ENCODE measurements around the gene ANKS1B. TPM values are rescaled to one million over a fixed set of nuclear protein-coding genes. Genes with fewer than 3 reads are reported as not detected.

The ANKS1B gene
- total and polyA plus RNA-seq, 4 donors: 0.03 to 3.4 (median 0.53) TPM

DNA sequence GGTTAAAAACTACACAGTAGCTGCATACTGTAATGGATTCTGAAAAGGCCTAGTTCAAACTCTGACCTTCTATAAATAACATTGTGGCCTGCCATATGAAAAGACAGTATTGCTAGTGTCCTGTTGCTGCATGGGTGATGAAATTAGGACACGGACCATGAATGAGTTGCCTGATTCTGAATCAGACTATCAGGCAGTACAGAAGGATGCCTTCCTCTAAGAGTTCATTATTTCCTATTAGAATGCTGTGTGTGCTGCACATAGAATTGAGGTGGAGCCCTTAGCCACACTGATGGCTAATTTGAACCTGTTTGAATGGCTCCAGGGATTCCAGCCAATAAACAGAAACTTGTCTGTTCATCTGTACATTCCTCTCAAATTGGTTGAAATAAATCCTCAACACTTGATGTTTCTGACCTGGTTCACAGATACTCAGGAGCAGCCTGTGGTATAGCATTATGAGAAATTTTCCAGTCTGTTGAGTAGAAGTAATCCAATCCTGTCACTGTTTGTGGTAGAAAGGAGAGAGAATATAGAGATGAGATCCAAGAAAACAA is 856.4 kb downstream of the ANKS1B start (continued):
- TF ChIP-seq, protein P1, sequence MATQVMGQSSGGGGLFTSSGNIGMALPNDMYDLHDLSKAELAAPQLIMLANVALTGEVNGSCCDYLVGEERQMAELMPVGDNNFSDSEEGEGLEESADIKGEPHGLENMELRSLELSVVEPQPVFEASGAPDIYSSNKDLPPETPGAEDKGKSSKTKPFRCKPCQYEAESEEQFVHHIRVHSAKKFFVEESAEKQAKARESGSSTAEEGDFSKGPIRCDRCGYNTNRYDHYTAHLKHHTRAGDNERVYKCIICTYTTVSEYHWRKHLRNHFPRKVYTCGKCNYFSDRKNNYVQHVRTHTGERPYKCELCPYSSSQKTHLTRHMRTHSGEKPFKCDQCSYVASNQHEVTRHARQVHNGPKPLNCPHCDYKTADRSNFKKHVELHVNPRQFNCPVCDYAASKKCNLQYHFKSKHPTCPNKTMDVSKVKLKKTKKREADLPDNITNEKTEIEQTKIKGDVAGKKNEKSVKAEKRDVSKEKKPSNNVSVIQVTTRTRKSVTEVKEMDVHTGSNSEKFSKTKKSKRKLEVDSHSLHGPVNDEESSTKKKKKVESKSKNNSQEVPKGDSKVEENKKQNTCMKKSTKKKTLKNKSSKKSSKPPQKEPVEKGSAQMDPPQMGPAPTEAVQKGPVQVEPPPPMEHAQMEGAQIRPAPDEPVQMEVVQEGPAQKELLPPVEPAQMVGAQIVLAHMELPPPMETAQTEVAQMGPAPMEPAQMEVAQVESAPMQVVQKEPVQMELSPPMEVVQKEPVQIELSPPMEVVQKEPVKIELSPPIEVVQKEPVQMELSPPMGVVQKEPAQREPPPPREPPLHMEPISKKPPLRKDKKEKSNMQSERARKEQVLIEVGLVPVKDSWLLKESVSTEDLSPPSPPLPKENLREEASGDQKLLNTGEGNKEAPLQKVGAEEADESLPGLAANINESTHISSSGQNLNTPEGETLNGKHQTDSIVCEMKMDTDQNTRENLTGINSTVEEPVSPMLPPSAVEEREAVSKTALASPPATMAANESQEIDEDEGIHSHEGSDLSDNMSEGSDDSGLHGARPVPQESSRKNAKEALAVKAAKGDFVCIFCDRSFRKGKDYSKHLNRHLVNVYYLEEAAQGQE (IDR thresholded peaks at IDR 0.05): no peak
- TF ChIP-seq HNF4G (IDR thresholded peaks at IDR 0.05) (no peak), HNF4A (conservative IDR thresholded peaks at IDR 0.05) (no peak), EGR1 (IDR thresholded peaks at IDR 0.05; ENCODE audit: low read depth in 2 of 2) (no peak), JUND (IDR thresholded peaks at IDR 0.05) (no peak), FOXA2 (IDR thresholded peaks at IDR 0.05) (no peak)

DNA sequence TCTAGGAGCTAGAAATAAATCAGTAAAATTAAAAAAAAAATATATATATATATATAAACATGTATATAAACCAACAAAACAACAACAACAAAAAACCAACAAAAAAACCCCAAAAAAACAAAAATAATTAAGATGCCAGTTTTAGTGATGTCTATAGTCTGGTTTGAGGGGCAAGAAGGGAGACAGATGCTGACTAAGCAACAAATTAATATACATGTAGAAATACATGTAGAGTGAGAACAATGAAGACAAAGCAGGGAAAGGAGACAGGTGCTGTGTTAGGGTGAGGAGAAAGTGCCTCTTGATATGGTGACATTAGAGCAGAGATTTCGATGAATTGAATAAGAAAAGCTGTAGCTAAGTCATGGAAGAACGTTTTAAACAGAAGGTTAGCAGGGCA is 861.8 kb downstream of the ANKS1B start:
- no peak for DNase-seq (ENCODE audit: low spot score)
- TF ChIP-seq YY1 (IDR thresholded peaks at IDR 0.05) (no peak), TAF1 (conservative IDR thresholded peaks at IDR 0.05) (no peak), NR2F2 (IDR thresholded peaks at IDR 0.05) (no peak), EGR1 (IDR thresholded peaks at IDR 0.05; ENCODE audit: low read depth in 2 of 2) (no peak), FOXA2 (IDR thresholded peaks at IDR 0.05) (no peak), RAD21 (IDR thresholded peaks at IDR 0.05) (no peak), FOXA1 (IDR thresholded peaks at IDR 0.05) (no peak), RXRA (IDR thresholded peaks at IDR 0.05) (no peak), HNF4G (IDR thresholded peaks at IDR 0.05) (no peak), JUND (IDR thresholded peaks at IDR 0.05) (no peak), HNF4A (conservative IDR thresholded peaks at IDR 0.05) (no peak), SP1 (IDR thresholded peaks at IDR 0.05) (no peak), GABPA (IDR thresholded peaks at IDR 0.05 in 1 of 2, conservative IDR thresholded peaks at IDR 0.05 in 1 of 2) (no peak)
- TF ChIP-seq, protein P2, sequence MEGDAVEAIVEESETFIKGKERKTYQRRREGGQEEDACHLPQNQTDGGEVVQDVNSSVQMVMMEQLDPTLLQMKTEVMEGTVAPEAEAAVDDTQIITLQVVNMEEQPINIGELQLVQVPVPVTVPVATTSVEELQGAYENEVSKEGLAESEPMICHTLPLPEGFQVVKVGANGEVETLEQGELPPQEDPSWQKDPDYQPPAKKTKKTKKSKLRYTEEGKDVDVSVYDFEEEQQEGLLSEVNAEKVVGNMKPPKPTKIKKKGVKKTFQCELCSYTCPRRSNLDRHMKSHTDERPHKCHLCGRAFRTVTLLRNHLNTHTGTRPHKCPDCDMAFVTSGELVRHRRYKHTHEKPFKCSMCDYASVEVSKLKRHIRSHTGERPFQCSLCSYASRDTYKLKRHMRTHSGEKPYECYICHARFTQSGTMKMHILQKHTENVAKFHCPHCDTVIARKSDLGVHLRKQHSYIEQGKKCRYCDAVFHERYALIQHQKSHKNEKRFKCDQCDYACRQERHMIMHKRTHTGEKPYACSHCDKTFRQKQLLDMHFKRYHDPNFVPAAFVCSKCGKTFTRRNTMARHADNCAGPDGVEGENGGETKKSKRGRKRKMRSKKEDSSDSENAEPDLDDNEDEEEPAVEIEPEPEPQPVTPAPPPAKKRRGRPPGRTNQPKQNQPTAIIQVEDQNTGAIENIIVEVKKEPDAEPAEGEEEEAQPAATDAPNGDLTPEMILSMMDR (IDR thresholded peaks at IDR 0.05; ENCODE audit: low read depth, low read length, missing input control): no peak
- TF ChIP-seq, protein P3, sequence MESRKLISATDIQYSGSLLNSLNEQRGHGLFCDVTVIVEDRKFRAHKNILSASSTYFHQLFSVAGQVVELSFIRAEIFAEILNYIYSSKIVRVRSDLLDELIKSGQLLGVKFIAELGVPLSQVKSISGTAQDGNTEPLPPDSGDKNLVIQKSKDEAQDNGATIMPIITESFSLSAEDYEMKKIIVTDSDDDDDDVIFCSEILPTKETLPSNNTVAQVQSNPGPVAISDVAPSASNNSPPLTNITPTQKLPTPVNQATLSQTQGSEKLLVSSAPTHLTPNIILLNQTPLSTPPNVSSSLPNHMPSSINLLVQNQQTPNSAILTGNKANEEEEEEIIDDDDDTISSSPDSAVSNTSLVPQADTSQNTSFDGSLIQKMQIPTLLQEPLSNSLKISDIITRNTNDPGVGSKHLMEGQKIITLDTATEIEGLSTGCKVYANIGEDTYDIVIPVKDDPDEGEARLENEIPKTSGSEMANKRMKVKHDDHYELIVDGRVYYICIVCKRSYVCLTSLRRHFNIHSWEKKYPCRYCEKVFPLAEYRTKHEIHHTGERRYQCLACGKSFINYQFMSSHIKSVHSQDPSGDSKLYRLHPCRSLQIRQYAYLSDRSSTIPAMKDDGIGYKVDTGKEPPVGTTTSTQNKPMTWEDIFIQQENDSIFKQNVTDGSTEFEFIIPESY (IDR thresholded peaks at IDR 0.05): no peak
- TF ChIP-seq, protein P4, sequence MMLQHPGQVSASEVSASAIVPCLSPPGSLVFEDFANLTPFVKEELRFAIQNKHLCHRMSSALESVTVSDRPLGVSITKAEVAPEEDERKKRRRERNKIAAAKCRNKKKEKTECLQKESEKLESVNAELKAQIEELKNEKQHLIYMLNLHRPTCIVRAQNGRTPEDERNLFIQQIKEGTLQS (IDR thresholded peaks at IDR 0.05): no peak
- TF ChIP-seq, protein P5, sequence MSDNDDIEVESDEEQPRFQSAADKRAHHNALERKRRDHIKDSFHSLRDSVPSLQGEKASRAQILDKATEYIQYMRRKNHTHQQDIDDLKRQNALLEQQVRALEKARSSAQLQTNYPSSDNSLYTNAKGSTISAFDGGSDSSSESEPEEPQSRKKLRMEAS (IDR thresholded peaks at IDR 0.05): no peak
- TF ChIP-seq, protein P1 (IDR thresholded peaks at IDR 0.05): no peak
- H3K27me3 ChIP-seq (ENCODE audit: control insufficient read depth in 4 of 4, insufficient read depth in 4 of 4, low read length in 3 of 4): peaks cover 0 to 3% (median 0%) of the 10 kb centered on the region in 4 donors
- no peaks in the 10 kb centered on the region for H3K4me1 ChIP-seq (ENCODE audit: control insufficient read depth in 4 of 4, insufficient read depth in 4 of 4, low read length in 3 of 4)
- no peaks in the 10 kb centered on the region for H3K36me3 ChIP-seq (ENCODE audit: control insufficient read depth in 4 of 4, insufficient read depth in 3 of 4, low read depth in 1 of 4, low read length in 3 of 4)
- no peaks in the 10 kb centered on the region for H3K9me3 ChIP-seq (ENCODE audit: control insufficient read depth in 4 of 4, low read length in 3 of 4)
- 40% methylated on average over 2 of the region's 2 CpGs for WGBS
- no peak overlapping the region for H3K9ac ChIP-seq (ENCODE audit: low read depth in 1 of 2, low read length in 2 of 2)
- H3K27ac ChIP-seq (ENCODE audit: low read depth in 1 of 2, low read length in 2 of 2): no peak overlapping the region
- no peak overlapping the region for H3K4me3 ChIP-seq (ENCODE audit: low read depth in 1 of 3, low read length in 3 of 3)
